Panc1 (cell line): ENCODE results near the gene RIOK1.

ENCODE experiments used
- POLR2AphosphoS5 ChIP-seq: IDR thresholded peaks from 2 replicates; pipeline ENCODE4 v1.6.1; 2012; ENCODE audit warnings: mild to moderate bottlenecking, low read depth, low read length, moderate library complexity
- TCF7L2 ChIP-seq: IDR thresholded peaks from 2 replicates; pipeline ENCODE4 v1.6.1; 2011; ENCODE audit warnings: mild to moderate bottlenecking, low read depth, low read length, inconsistent platforms
- TF ChIP-seq, protein P1 (sequence below): fragments of 450-650 bp; IDR thresholded peaks from 2 replicates; pipeline ENCODE4 v1.5.1; 2017; ENCODE audit warnings: mild to moderate bottlenecking

GRCh38 chr6:7343546-7344475 lies 45.8 kb upstream of the RIOK1 start:
- TF ChIP-seq, protein P1, sequence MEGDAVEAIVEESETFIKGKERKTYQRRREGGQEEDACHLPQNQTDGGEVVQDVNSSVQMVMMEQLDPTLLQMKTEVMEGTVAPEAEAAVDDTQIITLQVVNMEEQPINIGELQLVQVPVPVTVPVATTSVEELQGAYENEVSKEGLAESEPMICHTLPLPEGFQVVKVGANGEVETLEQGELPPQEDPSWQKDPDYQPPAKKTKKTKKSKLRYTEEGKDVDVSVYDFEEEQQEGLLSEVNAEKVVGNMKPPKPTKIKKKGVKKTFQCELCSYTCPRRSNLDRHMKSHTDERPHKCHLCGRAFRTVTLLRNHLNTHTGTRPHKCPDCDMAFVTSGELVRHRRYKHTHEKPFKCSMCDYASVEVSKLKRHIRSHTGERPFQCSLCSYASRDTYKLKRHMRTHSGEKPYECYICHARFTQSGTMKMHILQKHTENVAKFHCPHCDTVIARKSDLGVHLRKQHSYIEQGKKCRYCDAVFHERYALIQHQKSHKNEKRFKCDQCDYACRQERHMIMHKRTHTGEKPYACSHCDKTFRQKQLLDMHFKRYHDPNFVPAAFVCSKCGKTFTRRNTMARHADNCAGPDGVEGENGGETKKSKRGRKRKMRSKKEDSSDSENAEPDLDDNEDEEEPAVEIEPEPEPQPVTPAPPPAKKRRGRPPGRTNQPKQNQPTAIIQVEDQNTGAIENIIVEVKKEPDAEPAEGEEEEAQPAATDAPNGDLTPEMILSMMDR, result no peak
- TF ChIP-seq POLR2AphosphoS5 (no peak), TCF7L2 (no peak)
